Jurkat, Clone E6-1 (cell line): Measurements from ENCODE around the gene DLX3. TPM values are rescaled to one million over a fixed set of nuclear protein-coding genes. Genes with fewer than 3 reads are reported as not detected.
"Not testable (repeated sequence)": the region's sequence is repeated elsewhere in the genome, so short reads cannot be mapped to it uniquely, and the experiment has no call there.

Experiments
- DNase-seq: peaks from one replicate; pipeline ENCODE4 v3.0.0-alpha.2; 2011; ENCODE audit warnings: low read depth, low spot score
- H3K4me3 ChIP-seq: 2 replicates; pipeline ENCODE4 v1.5.1; 2011; ENCODE audit warnings: mild to moderate bottlenecking, low read length, control low read depth, moderate library complexity
- polyA plus RNA-seq: library from polyadenylated mRNA; unstranded; fragments of >200 nt; gene quantifications from one replicate; pipeline ENCODE4 v1.2.1, GENCODE V29; 2012; ENCODE audit warnings: missing spikeins; ENCODE audit not compliant: insufficient read length, insufficient read depth

Gene DLX3
- polyA plus RNA-seq: 4.1 TPM

- H3K4me3 ChIP-seq: peak within 1 kb of the TSS; percentile 35; the same call in 1 of the 2 replicates
- no peak for DNase-seq
Observed at GRCh38 chr17:49995055-49995738, at the start of gene DLX3. TSS of gene DLX3 (minus strand) at chr17:49995224. CDS start at chr17:49994998, 226 bp downstream.

GRCh38 chr17:50044483-50044882 is 49.5 kb upstream of the DLX3 start:
- DNase-seq: no peak
- H3K4me3 ChIP-seq: no peak overlapping the region

- no peak for DNase-seq
Observed at GRCh38 chr17:50043290-50044148, 48.5 kb upstream of the DLX3 start.

GRCh38 chr17:50042211-50042610 is 47.2 kb upstream of the DLX3 start:
- H3K4me3 ChIP-seq: no peak overlapping the region
- no peak for DNase-seq

More at GRCh38 chr17:50043290-50044148, 48.5 kb upstream of the DLX3 start:
- H3K4me3 ChIP-seq: no peak overlapping the region

GRCh38 chr17:50040496-50040895 is 45.5 kb upstream of the DLX3 start:
- not testable (repeated sequence) for DNase-seq, H3K4me3 ChIP-seq

- no peak overlapping the region for H3K4me3 ChIP-seq
- DNase-seq: no peak
Observed at GRCh38 chr17:50039058-50039457, 44.0 kb upstream of the DLX3 start.

- no peak for DNase-seq
- H3K4me3 ChIP-seq: no peak overlapping the region
Observed at GRCh38 chr17:50037321-50038107, 42.5 kb upstream of the DLX3 start.

- no peak overlapping the region for H3K4me3 ChIP-seq
- DNase-seq: no peak
Observed at GRCh38 chr17:50036455-50037261, 41.6 kb upstream of the DLX3 start.

GRCh38 chr17:50035945-50036344 is 40.9 kb upstream of the DLX3 start:
- H3K4me3 ChIP-seq: no peak overlapping the region

GRCh38 chr17:50035421-50035879 is 40.4 kb upstream of the DLX3 start:
- H3K4me3 ChIP-seq: no peak overlapping the region
- no peak for DNase-seq

More at GRCh38 chr17:50035945-50036344, 40.9 kb upstream of the DLX3 start:
- DNase-seq: no peak

- DNase-seq: no peak
- H3K4me3 ChIP-seq: no peak overlapping the region
Observed at GRCh38 chr17:50034498-50035364, 39.7 kb upstream of the DLX3 start.

GRCh38 chr17:50033316-50033715 is 38.3 kb upstream of the DLX3 start:
- no peak overlapping the region for H3K4me3 ChIP-seq
- no peak for DNase-seq

- no peak overlapping the region for H3K4me3 ChIP-seq
Observed at GRCh38 chr17:50029185-50029584, 34.2 kb upstream of the DLX3 start.

GRCh38 chr17:50028736-50029120 is 33.7 kb upstream of the DLX3 start:
- H3K4me3 ChIP-seq: no peak overlapping the region
- DNase-seq: no peak

More at GRCh38 chr17:50029185-50029584, 34.2 kb upstream of the DLX3 start:
- DNase-seq: no peak

- no peak overlapping the region for H3K4me3 ChIP-seq
- no peak for DNase-seq
Observed at GRCh38 chr17:50027881-50028735, 33.1 kb upstream of the DLX3 start.

GRCh38 chr17:50027172-50027880 is 32.3 kb upstream of the DLX3 start:
- no peak for DNase-seq
- H3K4me3 ChIP-seq: no peak overlapping the region
